ENCODE measurements around the gene MIEF1.

Gene MIEF1

GRCh38 chr22:39528681-39529486, 26.8 kb downstream of the MIEF1 start:
- DNase-seq (ENCODE audit: low read depth): peak; percentile 96

GRCh38 chr22:39529487-39529851, 27.4 kb downstream of the MIEF1 start:
- DNase-seq (ENCODE audit: low read depth): no peak

GRCh38 chr22:39530116-39530515, 28.0 kb downstream of the MIEF1 start:
- DNase-seq (ENCODE audit: low read depth): no peak

- peak; percentile 45 for DNase-seq (ENCODE audit: low read depth)
These were observed 28.7 kb downstream of the MIEF1 start for GRCh38 chr22:39530692-39531331.

GRCh38 chr22:39532215-39533073, 30.4 kb downstream of the MIEF1 start, which contains the start of gene RPS19BP1:
RPS19BP1 (minus strand) TSS chr22:39532748; CDS start chr22:39532738, 10 bp downstream.
- DNase-seq (ENCODE audit: low read depth): peak; percentile 100

- no peak for DNase-seq (ENCODE audit: low read depth)
These were observed 32.0 kb downstream of the MIEF1 start for GRCh38 chr22:39534092-39534506.

GRCh38 chr22:39534591-39535356, 32.7 kb downstream of the MIEF1 start:
- peak; percentile 51 for DNase-seq (ENCODE audit: low read depth)

- DNase-seq (ENCODE audit: low read depth): no peak
These were observed 33.3 kb downstream of the MIEF1 start for GRCh38 chr22:39535357-39535725.

GRCh38 chr22:39535831-39536449, 33.9 kb downstream of the MIEF1 start:
- no peak for DNase-seq (ENCODE audit: low read depth)

GRCh38 chr22:39536711-39537110, 34.6 kb downstream of the MIEF1 start:
- DNase-seq (ENCODE audit: low read depth): no peak

GRCh38 chr22:39537975-39538374, 35.9 kb downstream of the MIEF1 start:
- DNase-seq (ENCODE audit: low read depth): no peak

GRCh38 chr22:39543095-39543494, 41.0 kb downstream of the MIEF1 start:
- DNase-seq (ENCODE audit: low read depth): peak; percentile 51

- DNase-seq (ENCODE audit: low read depth): no peak
These were observed 43.6 kb downstream of the MIEF1 start for GRCh38 chr22:39545386-39546365.

GRCh38 chr22:39546889-39547586, 44.9 kb downstream of the MIEF1 start:
- peak; percentile 66 for DNase-seq (ENCODE audit: low read depth)

GRCh38 chr22:39547587-39547947, 45.5 kb downstream of the MIEF1 start:
- DNase-seq (ENCODE audit: low read depth): no peak

GRCh38 chr22:39553429-39553828, 51.3 kb downstream of the MIEF1 start:
- no peak for DNase-seq (ENCODE audit: low read depth)

- no peak for DNase-seq (ENCODE audit: low read depth)
These were observed 52.1 kb downstream of the MIEF1 start for GRCh38 chr22:39554151-39554550.

GRCh38 chr22:39556970-39557841, 55.1 kb downstream of the MIEF1 start:
- peak; percentile 31 for DNase-seq (ENCODE audit: low read depth)

Measured in iris pigment epithelial cell (primary cell).